Right cardiac atrium (tissue), 5 donors: Measurements from ENCODE around the gene SLC38A10. TPM values are rescaled to one million over a fixed set of nuclear protein-coding genes. Genes with fewer than 3 reads are reported as not detected.

Source experiments
- ATAC-seq, 2 donors: fragments of 200-7000 bp; cut with Tn5 transposase; one replicate each; pipeline versions ENCODE4 v1.8.0 to v1.9.1; 2020; ENCODE audit warnings: moderate library complexity in 2 of 2, mild to moderate bottlenecking in 1 of 2
- DNase-seq, 3 donors: peaks; one replicate each; pipeline ENCODE4 v3.0.0-alpha.2; 2020
- H3K27ac ChIP-seq: one replicate; pipeline ENCODE4 v1.5.1; 2013; ENCODE audit warnings: mild to moderate bottlenecking, low read length, control low read depth, moderate library complexity
- H3K27me3 ChIP-seq: one replicate; pipeline ENCODE4 v1.6.1; 2013; ENCODE audit not compliant: control insufficient read depth, insufficient read depth
- H3K4me1 ChIP-seq: one replicate; pipeline ENCODE4 v1.6.1; 2013; ENCODE audit warnings: low read length; ENCODE audit not compliant: control insufficient read depth, insufficient read depth
- H3K4me3 ChIP-seq: one replicate; pipeline ENCODE4 v1.5.1; 2013; ENCODE audit warnings: low read length, control low read depth
- H3K9me3 ChIP-seq: one replicate; pipeline ENCODE4 v1.6.1; 2013; ENCODE audit warnings: low read length; ENCODE audit not compliant: control insufficient read depth
- WGBS: extraction: QIAGEN DNeasy Blood & Tissue Kit; methylation state at CpG from one replicate; pipeline ENCODE4 v1.1.7; 2013; 5-methylcytosine and 5-hydroxymethylcytosine counted together
- intact Hi-C, 4 donors: fragments of 100-400 bp; cut with DNase I; formaldehyde crosslinking; loops; one replicate each; pipeline versions ENCODE4 v1.11.0 to v1.14.0; 2022 to 2023
- polyA plus RNA-seq: library from polyadenylated mRNA; stranded (reverse); fragments of 200-250 nt; gene quantifications from one replicate; pipeline ENCODE4 v1.2.3, GENCODE V29; 2013
- total RNA-seq, 4 donors: library from RNA; stranded (reverse); fragmentation: NEBNext Ultra II Directional; extraction: Animal tissue kit (Norgen Biotek cat#: 25700); gene quantifications; one replicate each; pipeline ENCODE4 v1.2.1, GENCODE V29; 2021
- donor health status: healthy with polysubstance abuse.
- donor health status: DM: no; HTN: yes; CAD: no.
- donor health status: DM: no; HTN: no; CAD: no.
- donor health status: DM: no; HTN: yes; CAD: no; lungs with severe emphysema.
- donor health status: DM: yes; HTN: yes; CAD: no.

The SLC38A10 gene
- total and polyA plus RNA-seq, 5 donors = 50.8 to 63.9 (median 55.2) TPM

GRCh38 chr17:81329927-81330883 is 35.1 kb upstream of the SLC38A10 start:
- Histone ChIP-seq H3K27ac (no peak overlapping the region), H3K4me1 (peaks cover 8% of the 10 kb centered on the region), H3K27me3 (no peaks in the 10 kb centered on the region), H3K9me3 (no peaks in the 10 kb centered on the region), H3K4me3 (no peak overlapping the region)
- no peak for ATAC-seq
- 83% methylated on average over 23 of the region's 23 CpGs for WGBS
- intact Hi-C loops = no loop called here
- peak; percentile 15 to 67 (median 54) for DNase-seq

GRCh38 chr17:81328978-81329926 is 34.1 kb upstream of the SLC38A10 start:
- peak overlapping the region; percentile 13 for H3K27ac ChIP-seq
- H3K4me1 ChIP-seq = peaks cover 8% of the 10 kb centered on the region
- no peaks in the 10 kb centered on the region for H3K9me3 ChIP-seq
- no peaks in the 10 kb centered on the region for H3K27me3 ChIP-seq
- DNase-seq = peak; percentile 89 to 93 (median 89)
- WGBS = 35% methylated on average over 28 of the region's 28 CpGs
- ATAC-seq = peak; percentile 52 to 84
- intact Hi-C loops = no loop called here
- no peak overlapping the region for H3K4me3 ChIP-seq

GRCh38 chr17:81328489-81328888 is 33.4 kb upstream of the SLC38A10 start:
- DNase-seq (peak in 1 of 3 donors; percentile 74), ATAC-seq (peak in 1 of 2 donors; percentile 0)
- H3K9me3 ChIP-seq = no peaks in the 10 kb centered on the region
- no peaks in the 10 kb centered on the region for H3K27me3 ChIP-seq
- peaks cover 8% of the 10 kb centered on the region for H3K4me1 ChIP-seq
- 66% methylated on average over 14 of the region's 14 CpGs for WGBS
- H3K4me3 ChIP-seq = no peak overlapping the region
- intact Hi-C loops = no loop called here
- H3K27ac ChIP-seq = no peak overlapping the region

- Histone ChIP-seq H3K4me3 (no peak overlapping the region), H3K27me3 (no peaks in the 10 kb centered on the region), H3K9me3 (no peaks in the 10 kb centered on the region), H3K4me1 (peaks cover 8% of the 10 kb centered on the region), H3K27ac (no peak overlapping the region)
- no peak for ATAC-seq
- intact Hi-C loops = no loop called here
- 77% methylated on average over 14 of the region's 14 CpGs for WGBS
- DNase-seq = no peak
Measured at GRCh38 chr17:81325714-81326358, 30.7 kb upstream of the SLC38A10 start.

- H3K4me3 ChIP-seq = no peak overlapping the region
- H3K27me3 ChIP-seq = no peaks in the 10 kb centered on the region
- DNase-seq (no peak), ATAC-seq (no peak)
- H3K27ac ChIP-seq = no peak overlapping the region
- peaks cover 7% of the 10 kb centered on the region for H3K4me1 ChIP-seq
- intact Hi-C loops = no loop called here
- no peaks in the 10 kb centered on the region for H3K9me3 ChIP-seq
- WGBS = 87% methylated on average over 22 of the region's 22 CpGs
Measured at GRCh38 chr17:81324851-81325713, 30.0 kb upstream of the SLC38A10 start.

- Histone ChIP-seq H3K27me3 (no peaks in the 10 kb centered on the region), H3K27ac (no peak overlapping the region), H3K4me1 (peaks cover 2% of the 10 kb centered on the region), H3K9me3 (no peaks in the 10 kb centered on the region), H3K4me3 (no peak overlapping the region)
- no peak for DNase-seq
- no peak for ATAC-seq
- intact Hi-C loops = no loop called here
- 88% methylated on average over 17 of the region's 17 CpGs for WGBS
Measured at GRCh38 chr17:81324177-81324850, 29.2 kb upstream of the SLC38A10 start.

GRCh38 chr17:81323411-81323868 is 28.3 kb upstream of the SLC38A10 start:
- no peaks in the 10 kb centered on the region for H3K9me3 ChIP-seq
- intact Hi-C loops = no loop called here
- WGBS = 57% methylated on average over 20 of the region's 20 CpGs
- no peak for ATAC-seq
- H3K4me1 ChIP-seq = peaks cover 2% of the 10 kb centered on the region
- H3K27me3 ChIP-seq = no peaks in the 10 kb centered on the region
- no peak for DNase-seq
- no peak overlapping the region for H3K4me3 ChIP-seq
- H3K27ac ChIP-seq = no peak overlapping the region

- peaks cover under 1% of the 10 kb centered on the region for H3K4me1 ChIP-seq
- intact Hi-C loops = no loop called here
- H3K4me3 ChIP-seq = no peak overlapping the region
- ATAC-seq = no peak
- WGBS = 79% methylated on average over 10 of the region's 10 CpGs
- DNase-seq = no peak
- H3K27me3 ChIP-seq = no peaks in the 10 kb centered on the region
- H3K27ac ChIP-seq = no peak overlapping the region
- no peaks in the 10 kb centered on the region for H3K9me3 ChIP-seq
Measured at GRCh38 chr17:81323083-81323369, 27.9 kb upstream of the SLC38A10 start.

GRCh38 chr17:81322271-81323082 is 27.4 kb upstream of the SLC38A10 start:
- intact Hi-C loops = no loop called here
- no peak overlapping the region for H3K4me3 ChIP-seq
- H3K4me1 ChIP-seq = no peaks in the 10 kb centered on the region
- H3K9me3 ChIP-seq = no peaks in the 10 kb centered on the region
- 88% methylated on average over 34 of the region's 34 CpGs for WGBS
- ATAC-seq (peak in 1 of 2 donors; percentile 12), DNase-seq (peak in 1 of 3 donors; percentile 72)
- no peak overlapping the region for H3K27ac ChIP-seq
- H3K27me3 ChIP-seq = no peaks in the 10 kb centered on the region
